ENCODE data around the gene PDLIM1. TPM values are rescaled to one million over a fixed set of nuclear protein-coding genes. Genes with fewer than 3 reads are reported as not detected.

PDLIM1 gene
- total and polyA plus RNA-seq, 2 of the 13 experiments (the other 11 are each of a cell fraction or from before 2014, with no cell fraction given), result 119 to 123 TPM

DNA sequence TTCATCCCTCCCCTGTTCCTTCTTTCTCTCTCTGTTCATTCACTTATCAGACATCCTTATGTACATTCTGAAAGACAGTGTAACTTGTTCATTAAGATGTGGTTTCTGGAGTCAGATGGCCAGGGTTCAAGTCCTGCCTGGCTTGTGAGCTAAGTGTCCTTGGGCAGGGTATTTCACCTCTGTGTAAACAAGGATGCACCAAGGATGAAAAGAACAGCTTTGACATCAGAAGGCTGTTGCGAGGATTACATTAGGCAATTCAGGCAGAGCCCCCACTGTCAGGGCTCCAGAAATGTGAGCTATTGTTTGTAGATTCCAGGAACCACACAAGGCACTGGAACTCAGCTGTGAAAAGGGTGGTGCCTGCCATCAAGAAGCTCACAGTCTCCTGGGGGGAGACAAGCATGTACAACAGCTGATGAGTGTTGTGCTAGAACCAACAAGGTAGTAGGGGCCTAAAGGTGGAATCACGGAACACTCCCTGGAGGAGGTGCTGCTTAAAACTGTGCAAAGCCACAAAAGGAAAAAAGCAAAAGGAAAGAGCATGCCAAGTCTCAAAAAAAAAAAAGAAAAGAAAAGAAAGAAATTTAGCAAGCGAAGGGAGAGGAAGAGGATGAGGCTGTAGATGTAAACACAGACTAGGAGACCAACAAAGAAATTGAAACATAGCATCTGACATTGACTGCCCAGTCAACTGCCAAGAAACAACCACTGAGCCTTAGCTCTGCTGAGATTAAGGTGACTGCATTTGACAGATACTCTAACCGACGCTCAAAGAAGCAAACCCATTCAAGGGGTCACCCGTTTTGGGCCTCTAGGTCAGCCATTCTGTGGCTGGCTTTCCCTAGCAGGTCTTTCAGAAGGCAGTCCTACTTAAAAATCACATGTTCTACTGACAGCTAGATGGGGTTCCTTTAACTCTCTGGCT is 12.5 kb downstream of the PDLIM1 start (continued):
- TF ChIP-seq, protein P1, sequence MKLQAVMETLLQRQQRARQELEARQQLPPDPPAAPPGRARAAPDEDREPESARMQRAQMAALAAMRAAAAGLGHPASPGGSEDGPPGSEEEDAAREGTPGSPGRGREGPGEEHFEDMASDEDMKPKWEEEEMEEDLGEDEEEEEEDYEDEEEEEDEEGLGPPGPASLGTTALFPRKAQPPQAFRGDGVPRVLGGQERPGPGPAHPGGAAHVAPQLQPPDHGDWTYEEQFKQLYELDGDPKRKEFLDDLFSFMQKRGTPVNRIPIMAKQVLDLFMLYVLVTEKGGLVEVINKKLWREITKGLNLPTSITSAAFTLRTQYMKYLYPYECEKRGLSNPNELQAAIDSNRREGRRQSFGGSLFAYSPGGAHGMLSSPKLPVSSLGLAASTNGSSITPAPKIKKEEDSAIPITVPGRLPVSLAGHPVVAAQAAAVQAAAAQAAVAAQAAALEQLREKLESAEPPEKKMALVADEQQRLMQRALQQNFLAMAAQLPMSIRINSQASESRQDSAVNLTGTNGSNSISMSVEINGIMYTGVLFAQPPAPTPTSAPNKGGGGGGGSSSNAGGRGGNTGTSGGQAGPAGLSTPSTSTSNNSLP (IDR thresholded peaks at IDR 0.05; ENCODE audit: low read depth, low read length), result no peak; the same call in 1 of the 2 replicates
- peak; percentile 65; the same call in 1 of the 2 replicates for TF ChIP-seq ETV5 (CRISPR knock-in tag; IDR thresholded peaks at IDR 0.05; ENCODE audit: borderline replicate concordance)
- TF ChIP-seq, protein P2, sequence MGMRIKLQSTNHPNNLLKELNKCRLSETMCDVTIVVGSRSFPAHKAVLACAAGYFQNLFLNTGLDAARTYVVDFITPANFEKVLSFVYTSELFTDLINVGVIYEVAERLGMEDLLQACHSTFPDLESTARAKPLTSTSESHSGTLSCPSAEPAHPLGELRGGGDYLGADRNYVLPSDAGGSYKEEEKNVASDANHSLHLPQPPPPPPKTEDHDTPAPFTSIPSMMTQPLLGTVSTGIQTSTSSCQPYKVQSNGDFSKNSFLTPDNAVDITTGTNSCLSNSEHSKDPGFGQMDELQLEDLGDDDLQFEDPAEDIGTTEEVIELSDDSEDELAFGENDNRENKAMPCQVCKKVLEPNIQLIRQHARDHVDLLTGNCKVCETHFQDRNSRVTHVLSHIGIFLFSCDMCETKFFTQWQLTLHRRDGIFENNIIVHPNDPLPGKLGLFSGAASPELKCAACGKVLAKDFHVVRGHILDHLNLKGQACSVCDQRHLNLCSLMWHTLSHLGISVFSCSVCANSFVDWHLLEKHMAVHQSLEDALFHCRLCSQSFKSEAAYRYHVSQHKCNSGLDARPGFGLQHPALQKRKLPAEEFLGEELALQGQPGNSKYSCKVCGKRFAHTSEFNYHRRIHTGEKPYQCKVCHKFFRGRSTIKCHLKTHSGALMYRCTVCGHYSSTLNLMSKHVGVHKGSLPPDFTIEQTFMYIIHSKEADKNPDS (CRISPR knock-in tag; IDR thresholded peaks at IDR 0.05), result no peak
- TF ChIP-seq, protein P3, sequence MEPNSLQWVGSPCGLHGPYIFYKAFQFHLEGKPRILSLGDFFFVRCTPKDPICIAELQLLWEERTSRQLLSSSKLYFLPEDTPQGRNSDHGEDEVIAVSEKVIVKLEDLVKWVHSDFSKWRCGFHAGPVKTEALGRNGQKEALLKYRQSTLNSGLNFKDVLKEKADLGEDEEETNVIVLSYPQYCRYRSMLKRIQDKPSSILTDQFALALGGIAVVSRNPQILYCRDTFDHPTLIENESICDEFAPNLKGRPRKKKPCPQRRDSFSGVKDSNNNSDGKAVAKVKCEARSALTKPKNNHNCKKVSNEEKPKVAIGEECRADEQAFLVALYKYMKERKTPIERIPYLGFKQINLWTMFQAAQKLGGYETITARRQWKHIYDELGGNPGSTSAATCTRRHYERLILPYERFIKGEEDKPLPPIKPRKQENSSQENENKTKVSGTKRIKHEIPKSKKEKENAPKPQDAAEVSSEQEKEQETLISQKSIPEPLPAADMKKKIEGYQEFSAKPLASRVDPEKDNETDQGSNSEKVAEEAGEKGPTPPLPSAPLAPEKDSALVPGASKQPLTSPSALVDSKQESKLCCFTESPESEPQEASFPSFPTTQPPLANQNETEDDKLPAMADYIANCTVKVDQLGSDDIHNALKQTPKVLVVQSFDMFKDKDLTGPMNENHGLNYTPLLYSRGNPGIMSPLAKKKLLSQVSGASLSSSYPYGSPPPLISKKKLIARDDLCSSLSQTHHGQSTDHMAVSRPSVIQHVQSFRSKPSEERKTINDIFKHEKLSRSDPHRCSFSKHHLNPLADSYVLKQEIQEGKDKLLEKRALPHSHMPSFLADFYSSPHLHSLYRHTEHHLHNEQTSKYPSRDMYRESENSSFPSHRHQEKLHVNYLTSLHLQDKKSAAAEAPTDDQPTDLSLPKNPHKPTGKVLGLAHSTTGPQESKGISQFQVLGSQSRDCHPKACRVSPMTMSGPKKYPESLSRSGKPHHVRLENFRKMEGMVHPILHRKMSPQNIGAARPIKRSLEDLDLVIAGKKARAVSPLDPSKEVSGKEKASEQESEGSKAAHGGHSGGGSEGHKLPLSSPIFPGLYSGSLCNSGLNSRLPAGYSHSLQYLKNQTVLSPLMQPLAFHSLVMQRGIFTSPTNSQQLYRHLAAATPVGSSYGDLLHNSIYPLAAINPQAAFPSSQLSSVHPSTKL (CRISPR knock-in tag; IDR thresholded peaks at IDR 0.05), result peak; percentile 97
- TF ChIP-seq ZKSCAN1 (IDR thresholded peaks at IDR 0.05; ENCODE audit: low read length), result no peak
- TF ChIP-seq, protein P4, sequence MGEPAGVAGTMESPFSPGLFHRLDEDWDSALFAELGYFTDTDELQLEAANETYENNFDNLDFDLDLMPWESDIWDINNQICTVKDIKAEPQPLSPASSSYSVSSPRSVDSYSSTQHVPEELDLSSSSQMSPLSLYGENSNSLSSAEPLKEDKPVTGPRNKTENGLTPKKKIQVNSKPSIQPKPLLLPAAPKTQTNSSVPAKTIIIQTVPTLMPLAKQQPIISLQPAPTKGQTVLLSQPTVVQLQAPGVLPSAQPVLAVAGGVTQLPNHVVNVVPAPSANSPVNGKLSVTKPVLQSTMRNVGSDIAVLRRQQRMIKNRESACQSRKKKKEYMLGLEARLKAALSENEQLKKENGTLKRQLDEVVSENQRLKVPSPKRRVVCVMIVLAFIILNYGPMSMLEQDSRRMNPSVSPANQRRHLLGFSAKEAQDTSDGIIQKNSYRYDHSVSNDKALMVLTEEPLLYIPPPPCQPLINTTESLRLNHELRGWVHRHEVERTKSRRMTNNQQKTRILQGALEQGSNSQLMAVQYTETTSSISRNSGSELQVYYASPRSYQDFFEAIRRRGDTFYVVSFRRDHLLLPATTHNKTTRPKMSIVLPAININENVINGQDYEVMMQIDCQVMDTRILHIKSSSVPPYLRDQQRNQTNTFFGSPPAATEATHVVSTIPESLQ (CRISPR knock-in tag; conservative IDR thresholded peaks at IDR 0.05), result no peak
- TF ChIP-seq CENPX (CRISPR knock-in tag; IDR thresholded peaks at IDR 0.05), result no peak
- TF ChIP-seq ZNF12 (CRISPR knock-in tag; IDR thresholded peaks at IDR 0.05), result 0 out of 2 replicates have a peak, but pooled peaks have one; percentile 45
